Fibroblast of the aortic adventitia (primary cell): ENCODE data around the gene RCAN2. TPM values are rescaled to one million over a fixed set of nuclear protein-coding genes. Genes with fewer than 3 reads are reported as not detected.

Source experiments
- DNase-seq: peaks from one replicate; pipeline ENCODE4 v3.0.0-alpha.2; 2010; ENCODE audit warnings: low read depth
- H3K4me3 ChIP-seq: 2 replicates; pipeline ENCODE4 v1.5.1; 2011; ENCODE audit warnings: low read depth, mild to moderate bottlenecking, control low read depth, low read length, moderate library complexity
- CTCF ChIP-seq: IDR thresholded peaks from 2 replicates; pipeline ENCODE4 v1.5.1; 2011; ENCODE audit warnings: mild to moderate bottlenecking, low read length, control low read depth, inconsistent platforms; ENCODE audit not compliant: insufficient read depth
- total RNA-seq: library from RNA; depleted of rRNA; stranded (reverse); fragments of >200 nt; gene quantifications from 2 replicates; pipeline ENCODE4 v1.2.3, GENCODE V29; 2012; ENCODE audit warnings: low replicate concordance

The RCAN2 gene
- total RNA-seq, 1 donor: 8.0 TPM

DNA sequence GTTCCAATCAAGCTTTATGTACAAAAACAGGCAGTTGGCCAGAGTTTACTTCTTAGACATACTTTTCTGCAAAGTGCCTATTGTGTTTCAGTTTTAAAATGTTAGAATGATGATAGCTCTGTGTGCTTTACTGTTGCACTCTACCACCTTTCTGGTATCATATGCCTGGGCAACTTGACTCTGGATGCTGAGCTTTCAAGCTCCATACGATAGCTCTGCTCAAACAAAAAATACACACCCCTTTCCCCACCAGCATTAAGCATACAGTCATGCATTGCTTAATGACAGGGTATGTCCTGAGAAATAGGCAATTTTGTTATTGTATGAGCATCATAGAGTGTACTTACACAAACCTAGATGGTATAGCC, 123.1 kb downstream of the RCAN2 start:
- no peak overlapping the region for H3K4me3 ChIP-seq
- no peak for DNase-seq

GRCh38 chr6:46367354-46368168, 123.7 kb downstream of the RCAN2 start:
- no peak for DNase-seq
- TF ChIP-seq CTCF: no peak
- H3K4me3 ChIP-seq: no peak overlapping the region

More for the DNA sequence above, 123.1 kb downstream of the RCAN2 start:
- TF ChIP-seq CTCF: no peak

GRCh38 chr6:46366190-46366900, 124.9 kb downstream of the RCAN2 start:
- no peak overlapping the region for H3K4me3 ChIP-seq
- no peak for TF ChIP-seq CTCF
- no peak for DNase-seq

GRCh38 chr6:46357591-46357990, 133.7 kb downstream of the RCAN2 start:
- no peak for TF ChIP-seq CTCF
- no peak overlapping the region for H3K4me3 ChIP-seq
- DNase-seq: no peak

DNA sequence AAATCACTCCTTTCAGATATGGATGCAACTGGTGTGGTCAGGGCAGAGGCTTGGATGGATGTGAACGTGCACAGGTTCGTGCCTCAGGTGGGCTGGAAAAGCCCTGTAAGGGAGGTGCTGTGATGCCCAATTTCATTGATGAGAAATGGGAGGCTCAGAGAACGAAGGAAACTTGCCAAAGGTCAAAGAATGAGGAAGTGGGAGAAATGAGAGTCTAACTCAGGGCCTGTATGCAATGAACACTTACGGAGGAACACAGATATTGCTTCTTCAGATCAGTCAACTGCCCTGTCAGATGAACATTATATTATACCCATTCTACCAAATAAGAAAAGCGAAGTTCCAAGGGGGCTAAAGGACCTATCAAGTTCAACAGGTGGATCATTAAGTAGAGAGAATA, 134.7 kb downstream of the RCAN2 start:
- no peak overlapping the region for H3K4me3 ChIP-seq
- no peak for DNase-seq
- no peak for TF ChIP-seq CTCF

DNA sequence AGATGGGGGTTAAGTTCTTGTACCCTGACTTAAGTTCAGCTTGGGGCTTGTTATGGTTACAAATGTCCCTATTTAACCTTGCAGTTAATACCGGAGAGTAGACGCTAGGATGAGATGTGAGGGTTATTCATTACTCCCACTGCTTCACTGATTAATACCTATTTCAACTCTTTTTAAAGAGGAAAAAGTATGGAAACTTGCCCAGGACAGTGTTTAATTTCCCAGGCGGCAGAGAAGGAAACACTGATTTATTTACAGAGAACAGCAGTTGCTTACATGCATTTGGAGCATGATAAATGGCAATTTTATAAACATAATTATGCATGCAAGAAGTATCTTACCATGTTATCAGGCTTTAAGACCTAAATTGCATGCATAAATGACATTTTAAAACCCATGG, 137.7 kb downstream of the RCAN2 start:
- no peak overlapping the region for H3K4me3 ChIP-seq
- no peak for TF ChIP-seq CTCF
- no peak for DNase-seq
